Right ventricle myocardium inferior (tissue), 1 donor: ENCODE measurements around the gene OR2J1. TPM values are rescaled to one million over a fixed set of nuclear protein-coding genes. Genes with fewer than 3 reads are reported as not detected.
"Not testable (repeated sequence)": the region's sequence is repeated elsewhere in the genome, so short reads cannot be mapped to it uniquely, and the experiment has no call there.

Experiments
- ATAC-seq: fragments of 200-7000 bp; cut with Tn5 transposase; one replicate; pipeline ENCODE4 v1.9.1; 2020; ENCODE audit warnings: mild to moderate bottlenecking, moderate library complexity
- DNase-seq: peaks from one replicate; pipeline ENCODE4 v3.0.0; 2021; ENCODE audit errors: missing footprints
- intact Hi-C: fragments of 100-400 bp; cut with DNase I; formaldehyde crosslinking; loops from one replicate; pipeline ENCODE4 v1.11.0; 2022
- long read RNA-seq: library from polyadenylated mRNA; unstranded; transcript quantifications from one replicate; pipeline ENCODE4 v2.0.0, GENCODE V29; 2021
- total RNA-seq: library from RNA; stranded (reverse); fragmentation: NEBNext Ultra II Directional; extraction: Animal tissue kit (Norgen Biotek cat#: 25700); gene quantifications from one replicate; pipeline ENCODE4 v1.2.1, GENCODE V29; 2021
- donor health status: DM: no; HTN: yes; CAD: no; lungs with severe emphysema.

OR2J1 gene
- not detected for total RNA-seq
- long read RNA-seq, result 0 reads

DNA sequence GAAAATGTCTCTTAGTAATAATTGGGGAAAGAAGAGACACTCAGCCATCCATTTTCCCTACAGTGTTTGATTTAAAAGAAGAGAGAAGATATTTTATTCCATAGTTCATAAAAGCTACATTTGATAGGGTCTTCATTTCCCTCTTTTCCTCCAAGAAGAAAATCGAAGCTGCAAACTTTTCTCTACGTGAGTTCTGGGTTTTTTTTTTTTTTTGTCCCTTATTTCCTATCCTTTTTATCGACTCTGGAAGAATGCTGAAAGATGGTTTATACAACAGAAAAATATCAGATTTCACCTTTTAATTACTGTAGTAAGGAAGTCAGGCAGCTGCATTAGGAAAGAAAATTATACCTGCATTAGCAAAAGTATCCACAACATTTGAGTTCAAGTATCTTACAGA, at the start of gene OR2J1:
OR2J1 (plus strand) TSS at position 301 of the 400 bp plus-strand sequence. CDS start 1,453 bp downstream, outside the sequence.
- DNase-seq, result no peak
- no peak for ATAC-seq
- intact Hi-C loops, result no loop called here

DNA sequence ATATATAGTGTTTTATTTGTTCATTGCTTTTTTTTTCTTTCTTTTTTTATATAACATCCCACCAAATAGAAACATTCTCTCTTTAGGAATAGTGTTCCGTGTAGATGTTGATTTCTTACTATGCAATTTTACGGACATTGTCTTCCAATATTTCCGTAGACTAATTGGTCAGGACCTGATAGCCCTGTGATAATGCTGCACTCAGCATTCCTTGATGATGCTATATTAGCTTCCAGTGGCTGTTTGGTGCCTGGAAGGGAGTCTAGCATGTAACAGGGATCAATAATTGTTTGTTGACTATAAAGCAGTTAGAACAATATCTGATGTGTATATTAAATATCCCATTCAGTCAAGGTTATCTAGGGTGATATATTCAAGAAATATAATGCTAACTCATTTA, 47.6 kb upstream of the OR2J1 start:
- ATAC-seq, result no peak
- DNase-seq, result no peak
- intact Hi-C loops, result no loop called here

DNA sequence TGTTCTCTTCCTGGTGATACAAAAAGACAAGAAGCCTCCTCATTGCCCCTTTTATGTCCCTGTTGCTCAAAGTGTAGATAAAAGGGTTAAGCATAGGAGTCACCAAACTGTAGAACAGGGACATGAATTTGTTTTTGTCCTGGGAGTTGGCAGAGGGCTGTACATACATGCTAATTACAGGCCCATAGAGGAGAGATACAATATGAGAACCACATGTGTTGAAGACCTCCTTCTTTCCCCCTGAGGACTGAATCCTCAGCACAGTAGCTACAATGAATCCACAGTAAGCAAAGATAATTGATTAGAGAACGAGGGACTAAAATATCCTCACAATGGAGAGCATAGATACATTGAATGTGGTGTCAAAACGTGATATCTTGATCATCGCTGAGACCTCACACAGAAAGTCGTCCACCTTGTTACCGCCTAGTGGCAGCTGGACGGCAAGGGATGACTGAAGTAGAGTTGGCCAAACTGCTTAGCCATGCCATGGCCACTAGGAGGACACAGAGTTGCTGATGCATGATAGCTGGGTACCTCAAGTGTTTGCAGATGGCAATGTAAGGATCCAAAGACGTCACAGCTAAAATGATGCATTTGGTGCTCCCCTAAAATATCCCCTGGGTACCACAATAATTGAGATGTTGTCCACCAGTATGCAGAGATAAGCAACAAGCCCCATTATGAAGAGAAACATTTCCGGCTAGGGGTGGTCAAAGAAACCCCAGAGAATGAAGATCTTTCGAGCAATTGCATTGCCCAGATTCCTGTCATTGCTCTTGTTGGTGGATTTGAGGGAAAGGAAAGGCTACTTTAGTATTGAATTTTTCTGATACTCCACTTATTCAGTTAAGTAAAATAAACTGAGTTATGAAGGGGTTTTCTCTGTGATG, 27.2 kb upstream of the OR2J1 start:
- ATAC-seq (no peak), DNase-seq (no peak)
- intact Hi-C loops, result no loop called here

DNA sequence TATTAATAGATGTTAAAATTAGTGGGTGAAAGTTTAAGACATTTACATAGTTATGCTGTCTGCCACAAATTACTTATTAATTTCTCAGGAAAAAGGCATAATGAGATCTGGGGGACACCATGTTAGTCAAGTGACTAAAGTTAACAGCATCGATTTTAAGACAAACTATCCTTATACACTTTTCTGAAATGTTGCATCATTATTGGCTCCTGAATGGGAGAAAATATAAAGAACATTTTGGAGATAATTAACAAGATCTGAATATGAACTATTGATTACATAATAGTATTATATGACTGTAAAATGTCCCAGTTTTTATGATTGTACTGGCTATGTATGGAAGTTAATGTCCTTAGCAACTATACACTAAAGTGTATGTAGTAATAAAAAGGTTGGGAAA, 20.1 kb upstream of the OR2J1 start:
- intact Hi-C loops, result no loop called here
- ATAC-seq (no peak), DNase-seq (no peak)

DNA sequence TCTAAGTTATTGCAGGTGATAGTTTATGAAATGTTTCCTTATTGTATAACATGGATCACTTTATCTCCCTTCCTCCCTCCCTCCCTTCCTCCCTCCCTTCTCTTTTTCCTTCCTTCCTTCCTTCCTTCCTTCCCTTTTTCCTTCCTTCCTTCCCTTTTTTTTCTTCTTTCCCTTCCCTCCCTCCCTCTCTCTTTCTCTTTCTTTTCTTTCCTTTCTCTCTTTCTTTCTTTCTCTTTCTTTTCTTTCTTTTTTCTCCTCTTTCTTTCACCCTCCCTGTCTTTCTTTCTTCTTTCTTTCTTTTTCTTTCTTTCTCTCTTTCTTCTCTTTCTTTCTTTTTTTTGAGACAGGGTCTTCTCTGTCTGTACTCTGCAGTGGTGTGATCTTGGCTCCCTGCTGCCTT, 18.0 kb upstream of the OR2J1 start:
- ATAC-seq, result no peak
- no peak for DNase-seq
- intact Hi-C loops, result no loop called here

DNA sequence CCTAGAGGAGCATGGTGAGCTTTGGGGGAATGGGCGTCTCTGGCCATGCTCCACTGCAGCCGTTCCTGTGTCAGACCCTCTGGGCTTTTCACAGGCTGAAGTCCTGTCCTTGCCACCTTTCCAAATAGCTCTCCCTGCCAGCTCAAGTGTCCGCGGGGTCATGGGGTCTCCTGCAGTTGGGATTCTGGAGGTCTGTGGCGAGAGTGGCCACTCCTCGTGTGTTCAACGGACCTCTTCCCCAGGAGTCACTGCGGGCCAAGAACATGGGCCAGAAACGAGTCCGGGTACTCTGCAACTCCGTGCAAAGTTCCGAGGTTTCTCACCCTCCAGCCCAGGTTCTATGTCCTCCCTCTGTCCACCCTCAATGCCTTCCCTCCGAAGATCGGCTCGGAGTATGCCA, 16.8 kb upstream of the OR2J1 start:
- ATAC-seq (no peak), DNase-seq (no peak)
- intact Hi-C loops, result no loop called here

DNA sequence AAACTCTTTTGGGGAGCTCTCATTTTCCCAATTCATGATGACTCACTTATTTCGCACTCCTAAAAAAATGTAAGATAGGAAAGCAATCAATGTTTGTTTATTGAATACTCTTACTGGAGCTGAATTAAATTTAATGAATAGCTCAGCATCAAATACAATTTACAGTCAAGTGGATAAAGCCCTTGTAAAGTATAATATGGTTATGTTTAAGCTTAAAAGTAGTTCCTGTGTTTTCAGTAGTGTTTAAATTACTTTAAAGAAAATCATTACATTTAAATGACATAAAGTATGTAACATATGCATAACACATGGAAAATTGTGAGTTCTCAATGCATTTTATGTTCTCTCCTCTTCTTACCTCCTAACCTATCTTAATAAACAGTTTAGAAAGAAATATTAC, 12.1 kb upstream of the OR2J1 start, which contains the start of gene OR2B3:
OR2B3 (minus strand) TSS at position 101 of the 400 bp plus-strand sequence; CDS start at position 36, 65 bp downstream.
- DNase-seq, result no peak
- intact Hi-C loops, result no loop called here
- ATAC-seq, result no peak

DNA sequence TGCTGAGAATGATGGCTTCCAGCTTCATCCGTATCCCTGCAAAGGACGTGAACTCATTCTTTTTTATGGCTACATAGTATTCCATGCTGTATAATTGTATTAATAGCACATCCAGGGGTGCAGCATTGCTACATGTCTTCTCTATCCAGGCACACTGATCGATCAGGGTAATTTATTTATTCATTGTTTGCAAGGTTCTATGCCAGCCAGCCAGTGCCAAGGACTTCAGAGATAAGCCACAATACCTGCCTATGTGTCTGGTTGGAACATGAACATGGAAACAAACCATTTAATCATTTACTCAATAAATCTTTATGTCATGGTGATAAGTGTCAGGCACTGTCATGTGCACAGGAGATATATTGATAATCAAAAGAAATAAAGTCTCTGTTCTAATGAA, 6.3 kb upstream of the OR2J1 start:
- intact Hi-C loops, result no loop called here
- no peak for DNase-seq
- no peak for ATAC-seq

DNA sequence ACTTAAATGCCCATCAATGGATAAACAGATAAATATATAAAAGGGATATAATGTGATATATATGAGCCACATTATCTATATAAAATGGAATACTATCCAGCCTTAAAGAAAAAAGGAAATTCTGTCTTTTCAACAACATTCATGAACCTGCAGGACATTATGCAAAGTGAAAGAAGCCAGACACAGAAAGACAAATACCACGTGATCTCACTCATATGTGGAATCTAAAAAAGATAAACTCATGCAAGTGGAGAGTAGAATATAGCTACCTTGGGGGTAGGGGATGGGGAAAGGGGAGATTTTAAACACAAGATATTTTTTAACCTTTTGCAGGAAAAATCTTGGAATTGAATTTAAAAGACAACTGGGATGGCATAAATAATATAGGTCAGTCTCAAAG, 1.5 kb upstream of the OR2J1 start:
- DNase-seq (no peak), ATAC-seq (no peak)
- intact Hi-C loops, result no loop called here

DNA sequence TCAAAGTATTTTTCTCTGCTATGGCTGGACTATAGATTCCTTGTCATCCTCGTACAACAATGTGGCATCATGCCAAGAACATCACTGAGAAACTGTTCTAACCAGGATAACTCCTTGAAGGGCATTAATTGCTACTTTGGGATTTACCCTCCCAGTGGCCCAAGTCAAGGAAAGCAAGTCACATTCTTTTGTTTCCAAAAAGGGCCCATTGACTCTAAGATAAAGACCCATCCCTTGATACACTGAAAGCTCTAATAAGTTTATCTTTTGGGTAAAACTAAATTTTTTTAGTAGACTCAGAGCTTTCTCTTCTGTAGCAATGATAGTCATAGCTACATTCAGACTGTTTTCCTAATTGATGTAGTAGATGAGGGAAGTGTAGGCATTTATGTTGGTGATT, 8.5 kb downstream of the OR2J1 start, which contains the start of gene OR2J3:
OR2J3 (plus strand) TSS at position 301 of the 400 bp plus-strand sequence. CDS start 3,833 bp downstream, outside the sequence.
- DNase-seq (no peak), ATAC-seq (no peak)
- intact Hi-C loops, result no loop called here

DNA sequence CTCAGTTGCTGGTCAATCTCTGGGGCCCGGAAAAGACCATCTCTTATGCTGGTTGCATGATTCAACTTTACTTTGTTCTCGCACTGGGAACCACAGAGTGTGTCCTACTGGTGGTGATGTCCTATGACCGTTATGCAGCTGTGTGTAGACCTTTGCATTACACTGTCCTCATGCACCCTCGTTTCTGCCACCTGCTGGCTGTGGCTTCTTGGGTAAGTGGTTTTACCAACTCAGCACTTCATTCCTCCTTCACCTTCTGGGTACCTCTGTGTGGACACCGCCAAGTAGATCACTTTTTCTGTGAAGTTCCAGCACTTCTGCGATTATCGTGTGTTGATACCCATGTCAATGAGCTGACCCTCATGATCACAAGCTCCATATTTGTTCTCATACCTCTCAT, 12.8 kb downstream of the OR2J1 start:
- DNase-seq (no peak), ATAC-seq (no peak)
- intact Hi-C loops, result no loop called here

DNA sequence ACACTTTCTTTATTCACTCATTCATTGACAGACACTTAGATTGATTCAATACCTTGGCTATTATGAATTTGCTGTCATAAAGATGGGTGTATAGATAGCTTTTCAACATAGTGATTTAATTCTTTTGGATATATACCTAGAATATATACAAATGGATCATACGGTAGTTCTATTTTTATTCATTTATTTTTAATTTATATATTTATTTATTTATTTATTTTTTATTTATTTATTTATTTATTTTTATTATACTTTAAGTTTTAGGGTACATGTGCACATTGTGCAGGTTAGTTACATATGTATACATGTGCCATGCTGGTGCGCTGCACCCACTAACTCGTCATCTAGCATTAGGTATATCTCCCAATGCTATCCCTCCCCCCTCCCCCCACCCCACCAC, 15.7 kb downstream of the OR2J1 start:
- DNase-seq, ATAC-seq, intact Hi-C loops: not testable (repeated sequence)

DNA sequence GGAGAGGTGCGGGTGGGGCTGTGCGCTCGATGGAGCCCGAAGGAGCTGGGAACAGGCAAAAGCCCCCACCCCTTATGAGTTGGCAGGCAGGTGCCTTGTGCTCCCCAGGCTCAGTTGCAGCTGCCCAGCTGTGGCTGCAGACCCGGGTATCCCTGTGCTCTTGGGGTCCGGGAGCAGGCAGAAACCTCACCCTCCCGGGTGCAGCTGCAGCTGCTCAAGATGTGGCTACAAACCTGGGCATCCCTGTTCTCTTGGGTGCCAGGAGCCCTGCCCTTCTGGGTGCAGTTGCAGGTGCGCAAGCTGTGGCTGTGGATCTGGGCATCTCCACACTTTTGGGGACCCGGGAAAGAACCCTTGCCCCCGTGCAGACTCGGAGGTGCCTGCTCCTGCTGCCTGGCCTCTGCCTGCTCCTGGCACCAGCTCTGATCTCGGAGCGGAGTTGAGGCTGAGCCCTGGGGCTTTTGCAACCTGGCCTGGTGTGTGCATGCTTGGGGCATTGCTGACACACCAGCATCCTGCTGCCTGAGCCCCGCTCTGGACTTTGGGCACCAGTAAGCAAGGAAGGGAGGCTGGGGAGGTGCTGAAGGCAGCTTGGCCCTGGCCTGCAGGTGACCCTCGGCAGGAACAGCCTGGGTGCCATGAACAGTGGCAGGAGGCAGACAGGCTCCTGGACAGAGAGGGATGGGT, 30.2 kb downstream of the OR2J1 start:
- ATAC-seq (no peak), DNase-seq (peak; percentile 45)
- intact Hi-C loops, result no loop called here

DNA sequence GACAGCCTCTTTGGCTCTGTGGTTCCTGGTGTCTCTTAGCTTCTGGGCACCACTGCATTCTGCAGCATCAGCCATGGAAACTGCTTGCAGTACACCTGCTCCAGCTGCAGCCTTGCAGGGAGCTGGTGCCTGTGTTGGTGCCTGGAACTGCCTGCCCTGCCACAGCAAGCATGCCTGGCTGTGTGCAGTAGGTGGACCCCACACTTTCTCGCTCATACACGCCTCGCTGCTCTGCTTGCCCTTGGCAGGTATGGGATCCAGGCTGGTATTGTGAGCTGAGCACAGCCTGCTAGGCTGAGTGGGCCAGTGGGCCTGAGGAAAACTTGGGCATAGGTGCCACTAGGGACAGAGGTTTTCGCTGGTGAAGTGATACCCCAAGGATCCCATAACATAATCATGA, 31.4 kb downstream of the OR2J1 start:
- no peak for ATAC-seq
- DNase-seq, result no peak
- intact Hi-C loops, result no loop called here

DNA sequence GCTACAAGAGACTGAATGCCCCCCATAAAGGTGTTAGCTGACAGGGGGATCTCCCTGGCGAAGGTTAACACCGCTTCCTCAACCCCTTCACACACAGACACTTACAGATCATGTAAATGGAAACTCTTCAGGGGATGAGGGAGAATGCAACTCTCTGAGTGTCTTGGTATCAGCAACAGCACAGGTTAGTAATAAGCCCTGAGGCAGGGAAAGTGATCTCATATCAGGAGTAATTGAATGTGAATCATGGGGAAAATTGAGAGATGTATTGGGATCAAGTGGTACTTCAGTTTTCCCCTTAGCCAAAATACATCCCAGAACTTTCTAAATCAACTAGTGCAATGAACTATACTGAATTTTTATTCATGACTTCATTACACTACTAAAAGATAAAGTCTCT, 32.4 kb downstream of the OR2J1 start:
- ATAC-seq (no peak), DNase-seq (no peak)
- intact Hi-C loops, result no loop called here

DNA sequence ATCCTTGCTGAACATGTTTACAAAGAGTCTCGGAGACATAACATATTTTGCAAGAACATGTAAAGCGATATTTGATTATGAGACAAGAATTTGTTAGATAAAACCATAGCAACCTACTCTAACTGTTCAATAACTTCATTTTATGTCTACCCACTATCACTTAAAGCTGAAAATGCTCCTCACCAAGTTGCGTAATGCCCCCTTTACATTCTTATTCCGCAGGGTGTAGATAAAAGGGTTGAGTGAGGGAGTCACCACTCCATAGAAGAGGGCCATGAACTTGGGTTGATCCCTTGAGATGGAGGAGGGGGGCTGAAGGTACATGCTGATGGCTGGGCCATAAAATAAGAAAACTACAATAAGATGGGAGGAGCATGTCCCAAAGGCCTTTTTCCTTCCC, 38.4 kb downstream of the OR2J1 start:
- intact Hi-C loops, result no loop called here
- no peak for DNase-seq
- no peak for ATAC-seq

DNA sequence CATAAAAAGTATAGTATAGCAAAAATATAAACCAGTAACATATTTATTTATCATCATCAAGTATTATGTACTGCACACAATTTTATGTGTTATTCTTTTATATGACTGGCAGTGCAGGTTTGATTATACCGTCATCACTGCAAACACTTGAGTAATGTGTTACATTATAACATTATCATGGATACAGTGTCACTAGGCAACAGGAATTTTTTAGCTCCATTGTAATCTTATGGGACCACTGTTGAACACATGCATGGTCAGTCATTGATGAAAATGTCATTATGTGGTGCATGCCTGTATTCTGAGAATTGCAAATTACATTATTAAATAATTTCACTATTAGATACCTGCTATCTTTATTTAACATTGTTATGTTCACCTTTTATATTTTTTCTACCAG, 42.3 kb downstream of the OR2J1 start:
- DNase-seq (no peak), ATAC-seq (no peak)
- intact Hi-C loops, result no loop called here

DNA sequence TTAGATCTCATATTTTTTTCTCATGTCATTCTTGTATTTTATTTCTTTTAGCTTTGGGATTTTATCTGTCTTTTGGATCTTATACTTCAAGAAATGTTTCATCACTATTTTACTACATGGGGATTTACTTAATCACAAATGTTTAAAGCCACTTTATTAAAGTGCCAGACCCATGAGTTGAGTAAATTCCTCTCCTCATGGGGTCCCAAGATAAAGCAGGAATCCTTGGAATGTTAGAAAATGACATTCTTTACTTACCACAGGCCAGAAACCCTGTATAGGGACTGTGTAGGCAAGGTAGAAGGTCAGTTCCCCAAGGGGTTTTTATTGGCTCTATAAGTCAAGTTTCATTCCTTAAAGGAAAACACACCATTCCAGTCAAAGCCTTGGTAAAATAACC, 43.0 kb downstream of the OR2J1 start:
- ATAC-seq, result no peak
- intact Hi-C loops, result no loop called here

DNA sequence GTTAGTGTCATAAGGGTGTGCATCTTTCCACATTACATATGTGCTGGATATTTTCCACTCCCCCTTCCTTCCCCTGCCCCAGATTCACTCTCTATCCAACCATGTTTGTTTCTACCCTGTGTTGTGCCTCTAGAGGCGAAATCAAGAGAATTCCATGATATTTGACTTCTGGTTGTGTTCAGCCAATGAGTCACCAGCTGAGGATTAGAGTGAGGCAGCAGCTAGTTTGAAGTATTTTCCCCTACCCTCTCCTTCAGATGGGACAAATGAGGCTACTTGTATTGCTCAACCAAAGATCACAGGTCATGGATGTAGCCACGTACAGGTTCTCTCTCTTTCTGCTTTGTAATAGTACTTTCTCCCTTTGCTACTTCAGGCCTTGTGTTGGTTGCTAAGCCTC, 46.9 kb downstream of the OR2J1 start:
- intact Hi-C loops, result no loop called here
- DNase-seq (no peak), ATAC-seq (no peak)

More for the DNA sequence above, 43.0 kb downstream of the OR2J1 start:
- no peak for DNase-seq

DNA sequence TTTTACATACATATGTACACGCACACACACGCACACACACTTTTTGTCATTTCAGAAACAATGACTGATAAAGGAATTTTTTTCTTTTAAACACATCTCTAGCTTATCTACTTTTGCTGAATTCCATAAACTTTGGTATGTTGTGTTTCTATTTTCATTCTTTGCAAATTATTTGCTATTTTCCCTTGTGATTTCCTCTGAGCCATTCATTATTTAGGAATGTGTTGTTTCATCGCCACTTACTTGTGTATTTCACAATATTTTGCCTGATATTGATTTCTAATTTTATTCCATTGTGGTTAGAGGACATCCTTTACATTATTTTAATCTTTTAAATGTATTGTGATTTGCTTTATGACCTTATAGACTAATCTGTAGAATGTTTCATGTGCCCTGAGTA, 47.8 kb downstream of the OR2J1 start:
- DNase-seq (no peak), ATAC-seq (no peak)
- intact Hi-C loops, result no loop called here
